Measurements from ENCODE around the gene SPNS3.

Gene SPNS3

DNA sequence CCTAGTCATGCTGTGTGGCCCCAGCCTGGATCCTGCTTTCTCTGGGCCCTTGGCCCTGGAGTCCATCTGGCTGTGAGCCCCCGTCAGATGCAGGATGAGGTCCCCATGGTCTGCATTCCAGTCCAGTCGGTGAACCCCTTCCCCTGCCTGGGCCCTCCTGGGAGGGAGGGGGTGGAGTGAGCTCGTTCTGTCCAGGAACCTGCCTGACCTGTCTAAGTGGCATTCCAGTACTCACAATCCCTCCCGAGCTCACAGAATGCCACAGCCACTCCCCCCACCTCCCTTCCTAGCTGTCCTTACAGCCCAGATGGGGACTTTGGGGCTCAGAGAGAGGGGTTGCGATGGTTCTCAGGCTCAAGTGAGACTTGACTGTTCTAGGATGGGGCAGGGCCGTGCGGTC, 80.5 kb downstream of the SPNS3 start:
- H3K4me1 ChIP-seq (ENCODE audit: low read length) = peaks cover 8% of the 10 kb centered on the region
- H4K20me1 ChIP-seq (ENCODE audit: insufficient read depth, low read length) = no peaks in the 10 kb centered on the region
- no peak overlapping the region for H2AFZ ChIP-seq (ENCODE audit: low read length)
- H3K36me3 ChIP-seq (replicated peaks; ENCODE audit: insufficient read depth, low read length) = no peaks in the 10 kb centered on the region
- H3K9me3 ChIP-seq (replicated peaks; ENCODE audit: insufficient read depth, low read length) = no peaks in the 10 kb centered on the region
- no peak overlapping the region for H3K4me2 ChIP-seq (ENCODE audit: low read depth, low read length)
- H3K4me3 ChIP-seq (ENCODE audit: low read length) = no peak overlapping the region
- no peaks in the 10 kb centered on the region for H3F3A ChIP-seq (ENCODE audit: insufficient read depth, low read length)
- no peak overlapping the region for H3K9ac ChIP-seq (ENCODE audit: low read length)
- no peak for DNase-seq
- no peaks in the 10 kb centered on the region for H3K27me3 ChIP-seq (replicated peaks; ENCODE audit: insufficient read depth, low read length)
- H3K9me2 ChIP-seq (replicated peaks; ENCODE audit: insufficient read depth, low read length) = no peaks in the 10 kb centered on the region
- TF ChIP-seq, protein P1, sequence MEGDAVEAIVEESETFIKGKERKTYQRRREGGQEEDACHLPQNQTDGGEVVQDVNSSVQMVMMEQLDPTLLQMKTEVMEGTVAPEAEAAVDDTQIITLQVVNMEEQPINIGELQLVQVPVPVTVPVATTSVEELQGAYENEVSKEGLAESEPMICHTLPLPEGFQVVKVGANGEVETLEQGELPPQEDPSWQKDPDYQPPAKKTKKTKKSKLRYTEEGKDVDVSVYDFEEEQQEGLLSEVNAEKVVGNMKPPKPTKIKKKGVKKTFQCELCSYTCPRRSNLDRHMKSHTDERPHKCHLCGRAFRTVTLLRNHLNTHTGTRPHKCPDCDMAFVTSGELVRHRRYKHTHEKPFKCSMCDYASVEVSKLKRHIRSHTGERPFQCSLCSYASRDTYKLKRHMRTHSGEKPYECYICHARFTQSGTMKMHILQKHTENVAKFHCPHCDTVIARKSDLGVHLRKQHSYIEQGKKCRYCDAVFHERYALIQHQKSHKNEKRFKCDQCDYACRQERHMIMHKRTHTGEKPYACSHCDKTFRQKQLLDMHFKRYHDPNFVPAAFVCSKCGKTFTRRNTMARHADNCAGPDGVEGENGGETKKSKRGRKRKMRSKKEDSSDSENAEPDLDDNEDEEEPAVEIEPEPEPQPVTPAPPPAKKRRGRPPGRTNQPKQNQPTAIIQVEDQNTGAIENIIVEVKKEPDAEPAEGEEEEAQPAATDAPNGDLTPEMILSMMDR (IDR thresholded peaks at IDR 0.05; ENCODE audit: low read length) = no peak
- TF ChIP-seq EZH2phosphoT487 (IDR thresholded peaks at IDR 0.05; ENCODE audit: low read length) (no peak), EZH2 (optimal IDR thresholded peaks at IDR 0.05; ENCODE audit: low read depth, low read length) (no peak)
- H3K27ac ChIP-seq (ENCODE audit: low read length) = no peak overlapping the region
- H3K79me2 ChIP-seq (ENCODE audit: low read length) = no peaks in the 10 kb centered on the region

DNA sequence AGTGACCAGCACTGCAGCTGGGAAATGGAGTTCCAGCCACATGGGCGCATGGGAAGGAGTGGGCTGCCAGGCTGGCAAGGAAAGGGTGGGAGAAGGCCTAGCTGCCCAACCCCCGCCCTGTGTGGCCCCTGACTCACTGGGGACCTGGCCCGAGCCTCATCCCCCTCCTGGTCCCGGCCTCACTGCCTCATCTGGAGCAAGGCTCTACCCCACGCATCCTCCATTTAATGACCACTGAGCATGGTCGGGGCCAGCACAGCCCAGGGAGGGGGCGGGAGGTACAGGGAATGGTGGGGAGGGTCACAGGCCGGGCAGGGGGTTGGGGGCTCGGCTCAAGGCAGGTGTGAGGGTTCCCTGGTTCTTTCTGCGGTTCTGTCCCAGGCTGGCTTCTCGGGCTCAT, 81.0 kb downstream of the SPNS3 start:
- Histone ChIP-seq H3K4me1 (ENCODE audit: low read length) (peaks cover 8% of the 10 kb centered on the region), H3K79me2 (ENCODE audit: low read length) (no peaks in the 10 kb centered on the region), H2AFZ (ENCODE audit: low read length) (no peak overlapping the region), H3K9me3 (replicated peaks; ENCODE audit: insufficient read depth, low read length) (no peaks in the 10 kb centered on the region), H3K4me2 (ENCODE audit: low read depth, low read length) (no peak overlapping the region), H3K36me3 (replicated peaks; ENCODE audit: insufficient read depth, low read length) (no peaks in the 10 kb centered on the region), H3K27ac (ENCODE audit: low read length) (no peak overlapping the region), H3K4me3 (ENCODE audit: low read length) (no peak overlapping the region), H4K20me1 (ENCODE audit: insufficient read depth, low read length) (no peaks in the 10 kb centered on the region), H3K9ac (ENCODE audit: low read length) (no peak overlapping the region), H3K9me2 (replicated peaks; ENCODE audit: insufficient read depth, low read length) (no peaks in the 10 kb centered on the region), H3K27me3 (replicated peaks; ENCODE audit: insufficient read depth, low read length) (no peaks in the 10 kb centered on the region), H3F3A (ENCODE audit: insufficient read depth, low read length) (no peaks in the 10 kb centered on the region)
- DNase-seq = no peak
- TF ChIP-seq, protein P1 (IDR thresholded peaks at IDR 0.05; ENCODE audit: low read length) = no peak
- TF ChIP-seq EZH2phosphoT487 (IDR thresholded peaks at IDR 0.05; ENCODE audit: low read length) (no peak), EZH2 (optimal IDR thresholded peaks at IDR 0.05; ENCODE audit: low read depth, low read length) (no peak)

DNA sequence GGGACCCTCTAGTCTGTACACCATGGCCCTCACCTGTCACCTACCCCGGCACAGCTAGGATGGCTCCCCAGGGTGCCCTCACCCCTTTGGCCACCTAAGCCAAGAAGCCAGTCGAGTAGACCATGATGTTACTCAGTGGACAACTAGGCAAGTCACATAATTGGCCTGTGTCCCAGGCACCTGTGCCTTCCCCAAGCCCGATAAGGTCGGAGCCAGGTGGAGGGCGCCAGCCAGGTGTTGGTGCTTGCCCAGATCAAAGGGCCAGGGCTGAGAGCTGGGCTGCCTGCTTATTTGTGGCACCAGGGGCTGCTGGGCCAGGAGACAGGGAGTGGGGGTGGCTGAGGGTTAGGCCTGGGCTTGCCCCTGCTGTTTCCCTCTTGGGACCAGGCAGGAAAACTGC, 81.8 kb downstream of the SPNS3 start:
- Histone ChIP-seq H3K4me2 (ENCODE audit: low read depth, low read length) (no peak overlapping the region), H3K36me3 (replicated peaks; ENCODE audit: insufficient read depth, low read length) (no peaks in the 10 kb centered on the region), H3K9ac (ENCODE audit: low read length) (no peak overlapping the region), H3K27me3 (replicated peaks; ENCODE audit: insufficient read depth, low read length) (no peaks in the 10 kb centered on the region), H3K27ac (ENCODE audit: low read length) (no peak overlapping the region), H3F3A (ENCODE audit: insufficient read depth, low read length) (no peaks in the 10 kb centered on the region), H3K4me3 (ENCODE audit: low read length) (no peak overlapping the region), H3K4me1 (ENCODE audit: low read length) (peaks cover 8% of the 10 kb centered on the region), H3K9me3 (replicated peaks; ENCODE audit: insufficient read depth, low read length) (no peaks in the 10 kb centered on the region), H4K20me1 (ENCODE audit: insufficient read depth, low read length) (no peaks in the 10 kb centered on the region), H2AFZ (ENCODE audit: low read length) (no peak overlapping the region), H3K79me2 (ENCODE audit: low read length) (no peaks in the 10 kb centered on the region), H3K9me2 (replicated peaks; ENCODE audit: insufficient read depth, low read length) (no peaks in the 10 kb centered on the region)
- no peak for TF ChIP-seq EZH2phosphoT487 (IDR thresholded peaks at IDR 0.05; ENCODE audit: low read length)
- TF ChIP-seq, protein P1 (IDR thresholded peaks at IDR 0.05; ENCODE audit: low read length) = no peak
- TF ChIP-seq EZH2 (optimal IDR thresholded peaks at IDR 0.05; ENCODE audit: low read depth, low read length) = no peak
- no peak for DNase-seq

Measured in MM.1S (cell line).